CD4-positive, alpha-beta memory T cell (primary cell): ENCODE measurements around the gene JPH2. TPM values are rescaled to one million over a fixed set of nuclear protein-coding genes. Genes with fewer than 3 reads are reported as not detected.
A peak's percentile ranks its signal among the peaks of the same experiment; 100 is the strongest.

Experiments used
- CTCF ChIA-PET: fragments of 350-600 bp; sonication (Branson Sonifier 250); formaldehyde crosslinking; loops from one replicate; lab custom pipeline; 2021; ENCODE audit warnings: inconsistent platforms; ENCODE audit not compliant: partially characterized antibody; lab: Charles Lee
- POLR2A ChIA-PET: fragments of 350-600 bp; sonication (Branson Sonifier 250); formaldehyde crosslinking; loops from one replicate; lab custom pipeline; 2021; ENCODE audit not compliant: partially characterized antibody; lab: Charles Lee
- DNase-seq, 5 donors: peaks; one replicate each; pipeline versions ENCODE4 v3.0.0 to v3.0.0-alpha.2; 2020 to 2022; ENCODE audit warnings: mixed read lengths in 1 of 5
- H3K27ac ChIP-seq: one replicate; pipeline ENCODE4 v1.7.0; 2013; ENCODE audit warnings: low read depth, low read length
- H3K27me3 ChIP-seq: 2 replicates; pipeline ENCODE4 v1.7.0; 2013; ENCODE audit warnings: mild to moderate bottlenecking, low read length, moderate library complexity; ENCODE audit not compliant: insufficient read depth
- H3K36me3 ChIP-seq: 2 replicates; pipeline ENCODE4 v1.7.0; 2013; ENCODE audit warnings: mild to moderate bottlenecking, low read length, moderate library complexity; ENCODE audit not compliant: insufficient read depth
- H3K4me1 ChIP-seq: 2 replicates; pipeline ENCODE4 v1.7.0; 2013; ENCODE audit warnings: mild to moderate bottlenecking, low read length, moderate library complexity; ENCODE audit not compliant: insufficient read depth
- H3K4me3 ChIP-seq, 2 donors: one replicate each; pipeline ENCODE4 v1.7.0; 2013; ENCODE audit warnings: low read length in 2 of 2, mild to moderate bottlenecking in 1 of 2
- H3K9me3 ChIP-seq, 2 donors: one replicate each; pipeline ENCODE4 v1.7.0; 2013; ENCODE audit warnings: low read length in 2 of 2, control low read depth in 1 of 2; ENCODE audit not compliant: control insufficient read depth in 1 of 2
- H3K27ac Mint-ChIP-seq, 7 donors: one replicate each; pipeline ENCODE4 v1.8.0; 2020 to 2021; ENCODE audit warnings: mixed read lengths in 7 of 7, mild to moderate bottlenecking in 6 of 7, inconsistent platforms in 3 of 7, moderate library complexity in 3 of 7
- H3K27me3 Mint-ChIP-seq, 2 donors: one replicate each; pipeline ENCODE4 v1.8.0; 2020 to 2021; ENCODE audit warnings: mixed read lengths in 2 of 2
- H3K36me3 Mint-ChIP-seq, 2 donors: one replicate each; pipeline ENCODE4 v1.8.0; 2020 to 2021; ENCODE audit warnings: mixed read lengths in 2 of 2, inconsistent platforms in 1 of 2, mild to moderate bottlenecking in 1 of 2
- H3K4me1 Mint-ChIP-seq, 4 donors: one replicate each; pipeline ENCODE4 v1.8.0; 2020 to 2021; ENCODE audit warnings: mixed read lengths in 4 of 4, mild to moderate bottlenecking in 1 of 4
- H3K4me3 Mint-ChIP-seq, 8 donors: one replicate each; pipeline ENCODE4 v1.8.0; 2020 to 2021; ENCODE audit warnings: mixed read lengths in 8 of 8, mild to moderate bottlenecking in 7 of 8, moderate library complexity in 6 of 8, inconsistent platforms in 3 of 8
- H3K9me3 Mint-ChIP-seq, 8 donors: one replicate each; pipeline ENCODE4 v1.8.0; 2020 to 2021; ENCODE audit warnings: mixed read lengths in 8 of 8, mild to moderate bottlenecking in 5 of 8, inconsistent platforms in 3 of 8, moderate library complexity in 1 of 8
- intact Hi-C: fragments of 100-400 bp; cut with micrococcal nuclease; formaldehyde crosslinking; loops from one replicate; pipeline ENCODE4 v1.15.1; 2023
- polyA plus RNA-seq, 2 donors: library from polyadenylated mRNA; unstranded; fragments of 300-500 nt; fragmentation: Illumina TruSeq; gene quantifications; one replicate each; pipeline ENCODE4 v1.2.3, GENCODE V29; 2021
- total RNA-seq, 2 experiments: library from RNA; stranded (reverse); gene quantifications; one replicate each; pipeline ENCODE4 v1.2.3, GENCODE V29; 2021

Gene JPH2
- total and polyA plus RNA-seq, 4 experiments from 2014 or later, result not detected

- intact Hi-C loops, result no loop called here
- CTCF ChIA-PET, result no interaction called here
- Mint-ChIP-seq H3K27me3 (peaks cover 0 to 1% of the 10 kb centered on the region in 2 donors), H3K4me1 (peaks cover 0 to 2% (median under 1%) of the 10 kb centered on the region in 4 donors), H3K27ac (no peak overlapping the region), H3K9me3 (no peaks in the 10 kb centered on the region), H3K36me3 (no peaks in the 10 kb centered on the region), H3K4me3 (no peak overlapping the region)
- H3K27ac ChIP-seq, result no peak overlapping the region
- H3K27me3 ChIP-seq, result no peaks in the 10 kb centered on the region
- no peak overlapping the region for H3K4me3 ChIP-seq
- no peaks in the 10 kb centered on the region for H3K4me1 ChIP-seq
- POLR2A ChIA-PET, result no interaction called here
- H3K9me3 ChIP-seq, result no peaks in the 10 kb centered on the region
- no peaks in the 10 kb centered on the region for H3K36me3 ChIP-seq
- DNase-seq, result no peak
Observed at GRCh38 chr20:44085616-44086434, 101.2 kb downstream of the JPH2 start.

- H3K4me1 Mint-ChIP-seq, result peaks cover 5 to 9% (median 6%) of the 10 kb centered on the region in 4 donors
- no peak overlapping the region for H3K27ac Mint-ChIP-seq
- no peaks in the 10 kb centered on the region for H3K36me3 Mint-ChIP-seq
- Histone ChIP-seq H3K27me3 (no peaks in the 10 kb centered on the region), H3K4me3 (no peak overlapping the region), H3K27ac (no peak overlapping the region), H3K9me3 (no peaks in the 10 kb centered on the region), H3K4me1 (peaks cover 5% of the 10 kb centered on the region), H3K36me3 (no peaks in the 10 kb centered on the region)
- H3K9me3 Mint-ChIP-seq, result no peaks in the 10 kb centered on the region
- H3K4me3 Mint-ChIP-seq, result no peak overlapping the region
- intact Hi-C loops, result no loop called here
- H3K27me3 Mint-ChIP-seq, result peaks cover 0 to 1% of the 10 kb centered on the region in 2 donors
- POLR2A ChIA-PET, result no interaction called here
- no peak for DNase-seq
- CTCF ChIA-PET, result interaction anchor here (1.2 to 7.8 kb wide), 2 partner anchors 27 to 333 kb away, joined by 3 to 143 read pairs; no protein-coding TSS in a partner anchor
Observed at GRCh38 chr20:44084891-44085290, 102.1 kb downstream of the JPH2 start.

GRCh38 chr20:44084439-44084838, 102.5 kb downstream of the JPH2 start:
- CTCF ChIA-PET, result interaction anchor here (0.9 to 7.8 kb wide), 7 partner anchors 27 to 333 kb away, joined by 3 to 143 read pairs (median 5); no protein-coding TSS in a partner anchor
- no peak overlapping the region for H3K4me3 Mint-ChIP-seq
- no peaks in the 10 kb centered on the region for H3K27me3 ChIP-seq
- no peaks in the 10 kb centered on the region for H3K36me3 Mint-ChIP-seq
- H3K4me1 Mint-ChIP-seq, result peaks cover 5 to 9% (median 6%) of the 10 kb centered on the region in 4 donors
- H3K4me3 ChIP-seq, result no peak overlapping the region
- intact Hi-C loops, result no loop called here
- POLR2A ChIA-PET, result no interaction called here
- H3K27me3 Mint-ChIP-seq, result peaks cover 0 to 1% of the 10 kb centered on the region in 2 donors
- no peaks in the 10 kb centered on the region for H3K36me3 ChIP-seq
- DNase-seq, result no peak
- H3K9me3 Mint-ChIP-seq, result no peaks in the 10 kb centered on the region
- no peaks in the 10 kb centered on the region for H3K9me3 ChIP-seq
- no peak overlapping the region for H3K27ac ChIP-seq
- H3K27ac Mint-ChIP-seq, result peak overlapping the region in 2 of 7 donors; percentile 42 to 77
- H3K4me1 ChIP-seq, result peaks cover 5% of the 10 kb centered on the region

- no peak for DNase-seq
- Mint-ChIP-seq H3K36me3 (no peaks in the 10 kb centered on the region), H3K27me3 (peaks cover 0 to 1% of the 10 kb centered on the region in 2 donors), H3K4me1 (peaks cover 5 to 9% (median 8%) of the 10 kb centered on the region in 4 donors), H3K9me3 (no peaks in the 10 kb centered on the region), H3K27ac (no peak overlapping the region), H3K4me3 (no peak overlapping the region)
- ChIA-PET CTCF (interaction anchor here (0.9 to 7.8 kb wide), 7 partner anchors 9 to 332 kb away, joined by 3 to 143 read pairs (median 5); no protein-coding TSS in a partner anchor), POLR2A (no interaction called here)
- intact Hi-C loops, result no loop called here
- Histone ChIP-seq H3K36me3 (no peaks in the 10 kb centered on the region), H3K27ac (no peak overlapping the region), H3K9me3 (no peaks in the 10 kb centered on the region), H3K27me3 (no peaks in the 10 kb centered on the region), H3K4me1 (peaks cover 5% of the 10 kb centered on the region), H3K4me3 (no peak overlapping the region)
Observed at GRCh38 chr20:44083220-44083933, 103.6 kb downstream of the JPH2 start.

- no peak overlapping the region for H3K27ac ChIP-seq
- no peaks in the 10 kb centered on the region for H3K9me3 ChIP-seq
- intact Hi-C loops, result loop anchor here (2.0 kb wide), 1 partner anchor 633 kb away; no protein-coding TSS in a partner anchor
- Mint-ChIP-seq H3K9me3 (no peaks in the 10 kb centered on the region), H3K36me3 (no peaks in the 10 kb centered on the region), H3K4me3 (no peak overlapping the region), H3K27ac (no peak overlapping the region), H3K27me3 (peaks cover 0 to 1% of the 10 kb centered on the region in 2 donors), H3K4me1 (peaks cover 5 to 11% (median 8%) of the 10 kb centered on the region in 4 donors)
- H3K36me3 ChIP-seq, result no peaks in the 10 kb centered on the region
- ChIA-PET POLR2A (no interaction called here), CTCF (interaction anchor here (0.7 to 7.8 kb wide), 5 partner anchors 10 to 633 kb away, joined by 3 to 143 read pairs (median 4); no protein-coding TSS in a partner anchor)
- no peaks in the 10 kb centered on the region for H3K27me3 ChIP-seq
- peaks cover 5% of the 10 kb centered on the region for H3K4me1 ChIP-seq
- DNase-seq, result no peak
- no peak overlapping the region for H3K4me3 ChIP-seq
Observed at GRCh38 chr20:44081888-44082287, 105.1 kb downstream of the JPH2 start.

GRCh38 chr20:44081476-44081875, 105.5 kb downstream of the JPH2 start:
- Histone ChIP-seq H3K27ac (no peak overlapping the region), H3K36me3 (no peaks in the 10 kb centered on the region), H3K9me3 (no peaks in the 10 kb centered on the region), H3K27me3 (no peaks in the 10 kb centered on the region), H3K4me1 (peaks cover 5% of the 10 kb centered on the region), H3K4me3 (no peak overlapping the region)
- ChIA-PET CTCF (interaction anchor here (0.7 to 7.8 kb wide), 5 partner anchors 9 to 633 kb away, joined by 3 to 143 read pairs (median 4); no protein-coding TSS in a partner anchor), POLR2A (no interaction called here)
- peaks cover 5 to 11% (median 8%) of the 10 kb centered on the region in 4 donors for H3K4me1 Mint-ChIP-seq
- no peaks in the 10 kb centered on the region for H3K9me3 Mint-ChIP-seq
- H3K36me3 Mint-ChIP-seq, result no peaks in the 10 kb centered on the region
- DNase-seq, result no peak
- H3K27me3 Mint-ChIP-seq, result peaks cover 0 to 1% of the 10 kb centered on the region in 2 donors
- no peak overlapping the region for H3K27ac Mint-ChIP-seq
- H3K4me3 Mint-ChIP-seq, result no peak overlapping the region
- intact Hi-C loops, result loop anchor here (2.0 kb wide), 1 partner anchor 633 kb away; no protein-coding TSS in a partner anchor
